Measurements from ENCODE around the gene ZCCHC17.

- TF ChIP-seq CTCF (IDR thresholded peaks at IDR 0.05) = no peak
- TF ChIP-seq POLR2A (IDR thresholded peaks at IDR 0.05) = no peak
- TF ChIP-seq POLR2AphosphoS5 (IDR thresholded peaks at IDR 0.05; ENCODE audit: insufficient read depth in 1 of 2, low read depth in 1 of 2) = no peak
Measured at GRCh38 chr1:31327381-31327780, 30.5 kb downstream of the ZCCHC17 start.

Data from vagina (tissue), 2 donors.